ENCODE measurements around the gene ALDH1A1.
"Not testable (repeated sequence)": the region's sequence is repeated elsewhere in the genome, so short reads cannot be mapped to it uniquely, and the experiment has no call there.

ALDH1A1 gene

GRCh38 chr9:72896439-72896838, 56.4 kb downstream of the ALDH1A1 start:
- no peak for DNase-seq (ENCODE audit: low read depth)

GRCh38 chr9:72895122-72895521, 57.7 kb downstream of the ALDH1A1 start:
- DNase-seq (ENCODE audit: low read depth) = no peak

GRCh38 chr9:72894342-72894741, 58.5 kb downstream of the ALDH1A1 start:
- peak; percentile 20 for DNase-seq (ENCODE audit: low read depth)

- no peak for DNase-seq (ENCODE audit: low read depth)
Observed at GRCh38 chr9:72893437-72893836, 59.4 kb downstream of the ALDH1A1 start.

- no peak for DNase-seq (ENCODE audit: low read depth)
Observed at GRCh38 chr9:72891043-72891442, 61.8 kb downstream of the ALDH1A1 start.

- no peak for DNase-seq (ENCODE audit: low read depth)
Observed at GRCh38 chr9:72888943-72889342, 63.9 kb downstream of the ALDH1A1 start.

GRCh38 chr9:72888067-72888466, 64.8 kb downstream of the ALDH1A1 start:
- DNase-seq (ENCODE audit: low read depth) = no peak

- no peak for DNase-seq (ENCODE audit: low read depth)
Observed at GRCh38 chr9:72886386-72886785, 66.5 kb downstream of the ALDH1A1 start.

GRCh38 chr9:72884508-72884907, 68.3 kb downstream of the ALDH1A1 start:
- no peak for DNase-seq (ENCODE audit: low read depth)

- no peak for DNase-seq (ENCODE audit: low read depth)
Observed at GRCh38 chr9:72883875-72884274, 69.0 kb downstream of the ALDH1A1 start.

GRCh38 chr9:72882117-72882775, 70.6 kb downstream of the ALDH1A1 start:
- no peak for DNase-seq (ENCODE audit: low read depth)

- DNase-seq (ENCODE audit: low read depth) = no peak
Observed at GRCh38 chr9:72880821-72881220, 72.0 kb downstream of the ALDH1A1 start.

- DNase-seq (ENCODE audit: low read depth) = no peak
Observed at GRCh38 chr9:72875221-72875620, 77.6 kb downstream of the ALDH1A1 start.

GRCh38 chr9:72874344-72874743, 78.5 kb downstream of the ALDH1A1 start:
- no peak for DNase-seq (ENCODE audit: low read depth)

- DNase-seq (ENCODE audit: low read depth) = no peak
Observed at GRCh38 chr9:72873456-72873855, 79.4 kb downstream of the ALDH1A1 start.

GRCh38 chr9:72872718-72873117, 80.1 kb downstream of the ALDH1A1 start:
- no peak for DNase-seq (ENCODE audit: low read depth)

- no peak for DNase-seq (ENCODE audit: low read depth)
Observed at GRCh38 chr9:72871685-72872084, 81.2 kb downstream of the ALDH1A1 start.

- DNase-seq (ENCODE audit: low read depth) = no peak
Observed at GRCh38 chr9:72864327-72864726, 88.5 kb downstream of the ALDH1A1 start.

- DNase-seq (ENCODE audit: low read depth) = no peak
Observed at GRCh38 chr9:72863456-72864094, 89.3 kb downstream of the ALDH1A1 start.

GRCh38 chr9:72862788-72863187, 90.1 kb downstream of the ALDH1A1 start:
- not testable (repeated sequence) for DNase-seq (ENCODE audit: low read depth)

- DNase-seq (ENCODE audit: low read depth) = no peak
Observed at GRCh38 chr9:72858089-72858912, 94.6 kb downstream of the ALDH1A1 start.

GRCh38 chr9:72857624-72857996, 95.2 kb downstream of the ALDH1A1 start:
- no peak for DNase-seq (ENCODE audit: low read depth)

- DNase-seq (ENCODE audit: low read depth) = peak; percentile 38
Observed at GRCh38 chr9:72856972-72857623, 95.8 kb downstream of the ALDH1A1 start.

Data from GM04504 (cell line).